Hematopoietic multipotent progenitor cell treated with erythropoietin and hydrocortisone succinate and interleukin-3 and kit ligand, for 15 days (in vitro differentiated cells): ENCODE data around the gene BPGM.

Experiments
- DNase-seq: peaks from one replicate; pipeline ENCODE4 v3.0.0-alpha.2; 2015; ENCODE audit warnings: low spot score

The BPGM gene

DNA sequence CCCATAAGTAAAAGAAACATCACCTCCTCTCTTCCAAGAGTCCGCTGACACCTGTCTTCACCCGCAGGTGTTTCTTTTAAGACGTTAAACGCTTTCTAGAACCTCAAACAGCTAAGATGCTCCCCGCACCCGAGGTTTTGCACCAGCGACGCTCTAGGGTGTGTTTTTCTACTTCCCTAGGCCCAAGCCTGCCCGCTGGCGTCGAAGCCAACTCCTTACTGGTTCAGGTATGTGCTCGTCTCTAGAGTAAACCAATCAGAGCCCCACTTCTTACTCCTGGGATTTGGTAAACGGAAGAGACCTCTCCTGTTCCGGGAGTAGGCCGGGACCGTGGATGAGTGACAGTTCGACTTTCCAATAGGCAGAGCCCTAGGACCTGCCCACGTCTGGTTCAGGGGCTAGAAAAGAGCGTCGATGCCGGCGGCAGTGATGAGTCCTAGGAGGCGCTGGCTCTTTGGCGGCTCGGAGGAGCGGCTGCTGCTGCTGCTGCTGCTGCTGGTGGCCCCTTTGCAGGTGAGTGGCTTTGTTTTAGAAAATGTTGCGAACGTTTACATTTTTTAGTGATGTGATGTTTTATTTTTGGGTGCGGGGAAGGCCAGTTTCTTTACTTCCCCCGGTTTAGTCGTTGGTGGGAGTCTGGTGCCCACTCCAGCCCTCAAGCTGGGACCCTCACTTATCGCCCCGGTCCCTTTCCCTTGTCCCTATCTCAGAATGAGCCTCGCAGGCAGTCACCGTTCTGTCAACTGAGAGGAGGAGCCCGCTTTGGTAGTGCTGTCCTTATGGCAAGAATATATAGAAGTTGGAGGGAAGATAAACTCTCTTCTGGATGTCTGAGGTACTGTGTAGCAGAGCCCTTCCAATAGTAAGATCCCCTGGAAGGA lies at the start of gene BPGM:
Gene BPGM (plus strand): TSS at position 429 of the 881 bp plus-strand sequence. CDS start 14,655 bp downstream, outside the sequence.
- DNase-seq: peak; percentile 100

DNA sequence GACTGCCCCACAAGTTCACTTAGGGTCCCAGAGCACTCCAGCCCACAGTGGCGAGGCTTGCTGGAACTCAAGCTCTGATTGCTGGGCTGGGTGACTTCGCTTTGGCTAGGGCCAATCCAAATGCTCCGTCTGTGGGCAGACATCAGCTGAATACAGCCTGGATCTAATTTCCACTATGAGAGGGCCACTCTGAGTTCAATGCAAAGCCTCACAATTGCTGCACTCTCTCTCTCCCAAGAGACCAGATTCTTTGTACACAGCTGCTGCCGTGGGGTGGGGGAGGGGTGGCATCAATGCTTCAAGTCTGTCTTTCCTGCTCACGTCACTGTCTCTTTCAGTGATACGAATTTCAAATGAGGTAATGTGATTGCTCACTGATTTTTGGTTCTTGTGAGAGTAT lies 47.3 kb upstream of the BPGM start:
- no peak for DNase-seq

DNA sequence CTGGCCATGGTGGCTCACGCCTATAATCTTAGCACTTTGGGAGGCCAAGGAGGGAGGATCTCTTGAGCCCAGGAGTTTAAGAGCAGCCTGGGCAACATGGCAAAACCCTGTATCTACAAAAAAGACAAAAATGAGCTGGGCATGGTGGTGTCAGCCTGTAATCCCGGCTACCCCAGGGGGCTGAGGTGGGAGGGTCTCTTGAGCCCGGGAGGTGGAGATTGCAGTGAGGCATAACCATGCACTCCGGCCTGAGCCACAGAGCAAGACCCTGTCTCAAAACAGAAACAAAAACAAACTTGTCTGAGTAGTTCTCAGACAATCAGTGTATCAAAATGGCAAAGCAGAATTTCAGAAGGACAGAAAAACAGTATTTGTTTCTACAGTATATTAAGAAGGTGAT lies 45.2 kb upstream of the BPGM start:
- no peak for DNase-seq

DNA sequence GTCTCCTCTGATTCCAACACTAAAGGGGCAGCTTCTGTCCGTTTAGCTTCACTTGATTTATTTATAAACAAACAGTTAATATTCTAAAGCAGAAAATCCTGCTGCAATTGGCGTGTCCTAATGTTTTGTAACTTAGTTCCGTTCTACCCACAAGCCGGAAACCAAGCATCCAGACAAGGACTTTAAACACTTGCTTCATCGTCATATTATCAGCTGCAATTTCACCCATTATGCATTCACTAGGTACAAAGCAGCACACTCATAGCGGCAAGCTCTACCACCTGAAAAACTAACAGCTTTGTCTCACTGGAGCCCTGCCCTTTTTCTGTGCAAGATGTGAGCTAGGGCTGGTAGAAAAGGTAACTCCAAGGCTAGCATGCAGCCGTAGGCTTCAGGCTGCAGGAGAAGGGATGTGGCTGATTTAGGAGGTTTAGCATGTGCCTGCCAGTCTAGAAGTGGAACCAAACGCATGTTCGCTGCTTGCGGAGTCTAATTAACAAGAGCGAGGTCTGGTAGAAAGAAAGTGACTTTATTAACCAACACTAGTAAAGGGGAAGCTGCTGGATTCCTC lies 43.7 kb upstream of the BPGM start:
- no peak for DNase-seq

DNA sequence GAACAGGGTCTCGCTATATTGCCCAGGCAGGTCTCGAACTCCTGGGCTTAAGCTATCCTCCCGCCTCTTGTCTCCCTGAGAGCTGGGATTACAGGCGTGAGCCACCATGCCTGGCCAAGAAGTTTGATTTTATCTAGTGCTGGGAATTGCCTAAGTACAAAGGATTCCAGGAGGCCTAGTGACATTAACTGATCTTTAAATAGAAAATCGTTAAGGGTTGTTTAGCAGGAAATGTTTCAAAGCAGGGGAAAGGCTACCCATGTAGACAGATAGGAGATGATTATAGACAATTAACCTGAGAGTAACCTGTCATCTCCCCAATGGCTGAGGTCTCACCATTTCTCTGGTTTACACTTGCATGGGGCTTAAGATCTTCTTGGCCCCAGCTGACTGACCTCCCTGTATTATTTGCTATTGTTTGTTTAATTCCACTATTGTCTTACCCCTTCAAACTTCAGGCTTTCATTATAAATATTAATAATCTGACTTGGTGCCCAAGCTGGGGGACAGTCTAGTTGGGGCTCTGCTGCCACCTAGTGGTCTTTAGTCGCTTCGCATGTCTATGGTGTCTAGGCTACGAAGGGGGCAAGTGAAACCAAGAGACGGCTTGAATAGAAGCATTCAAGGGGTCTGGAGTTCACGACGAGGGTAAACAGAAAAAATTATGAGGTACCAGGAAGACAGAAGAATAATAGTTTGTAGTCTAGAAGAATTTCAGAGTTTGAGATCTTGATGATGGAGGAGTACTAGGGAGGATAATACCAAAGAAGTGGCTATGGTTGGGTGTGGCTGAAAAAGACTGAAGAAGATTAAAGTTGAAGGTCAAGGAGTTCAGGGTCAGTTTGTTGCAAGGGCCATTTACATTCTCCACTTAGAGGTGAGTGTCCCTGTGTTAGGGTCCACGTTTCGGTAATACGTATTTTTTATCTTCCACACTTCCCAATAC lies 40.4 kb upstream of the BPGM start:
- peak; percentile 78 for DNase-seq

DNA sequence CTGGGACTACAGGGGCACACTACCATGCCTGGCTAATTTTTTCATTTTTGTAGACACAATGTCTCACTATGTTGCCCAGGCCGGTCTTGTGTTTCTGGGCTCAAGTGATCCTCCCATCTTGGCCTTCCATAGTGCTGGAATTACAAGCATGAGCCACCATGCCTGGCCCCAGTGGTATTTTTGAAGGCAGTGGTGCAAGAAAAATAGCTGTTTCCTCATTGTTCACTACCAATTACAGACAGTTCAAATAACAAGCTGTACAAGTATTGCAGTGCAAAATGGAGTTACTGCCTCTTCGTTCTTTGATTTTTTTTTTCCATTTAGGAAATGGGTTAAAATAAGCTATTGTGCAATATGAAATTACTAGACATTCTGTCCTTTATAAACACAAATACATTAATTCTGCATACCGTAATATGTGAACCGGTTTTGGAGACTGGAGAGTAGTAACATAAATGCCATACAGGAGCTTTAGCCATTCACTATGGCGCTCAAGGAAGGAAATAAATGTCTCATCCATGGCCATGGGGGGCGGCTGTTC lies 35.0 kb upstream of the BPGM start:
- DNase-seq: no peak

DNA sequence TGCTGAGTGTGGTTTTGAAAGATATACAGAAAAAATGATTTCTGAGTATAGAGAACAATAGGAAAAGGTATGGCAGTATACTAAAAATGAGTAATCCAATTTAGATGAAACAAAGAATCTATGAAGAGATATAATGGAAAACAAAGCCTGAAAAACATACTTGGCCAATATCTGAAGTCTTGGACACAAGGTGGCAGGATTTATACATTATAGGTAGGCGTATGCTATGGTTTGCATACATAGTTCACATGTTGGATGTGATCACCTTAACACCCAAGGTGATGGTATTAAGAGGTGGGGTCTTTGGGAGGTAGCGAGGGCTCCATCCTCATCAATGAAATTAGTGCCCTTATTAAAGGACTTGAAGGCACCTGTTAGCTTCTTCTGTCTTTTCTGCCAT lies 34.5 kb upstream of the BPGM start:
- DNase-seq: no peak

DNA sequence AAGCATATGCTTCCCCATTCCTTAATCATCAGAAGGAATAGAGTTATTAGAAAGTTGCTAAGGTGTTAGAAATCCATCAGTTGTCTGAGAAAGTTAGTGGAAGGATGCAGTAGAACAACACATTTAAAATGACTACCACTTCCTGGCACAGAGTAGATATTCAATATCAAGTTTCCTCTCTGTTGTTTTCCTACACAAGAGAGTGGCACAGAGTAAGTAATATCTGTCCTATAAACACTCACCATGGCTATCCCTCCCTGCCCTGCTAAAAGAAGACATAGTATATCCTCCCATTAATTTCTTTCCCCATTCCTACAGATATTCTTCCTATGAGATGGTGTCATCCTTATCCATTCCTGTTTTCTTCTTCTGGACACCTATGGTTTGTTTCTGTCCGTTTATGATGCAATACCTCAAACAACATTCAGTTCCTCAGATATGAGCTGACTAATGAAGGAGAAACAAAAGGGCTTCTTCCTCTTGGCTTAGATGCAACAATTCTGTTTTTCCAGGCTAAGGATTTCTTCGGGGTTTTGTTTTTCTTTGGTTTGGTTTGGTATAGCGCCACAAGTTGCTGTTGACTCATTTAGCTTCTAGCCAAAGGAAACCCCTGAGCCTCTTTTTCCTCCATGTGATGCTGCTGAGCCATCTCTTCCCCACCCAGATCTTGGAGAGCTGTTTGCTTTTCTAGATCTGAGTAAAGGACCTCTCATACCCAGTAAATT lies 32.9 kb upstream of the BPGM start:
- no peak for DNase-seq

DNA sequence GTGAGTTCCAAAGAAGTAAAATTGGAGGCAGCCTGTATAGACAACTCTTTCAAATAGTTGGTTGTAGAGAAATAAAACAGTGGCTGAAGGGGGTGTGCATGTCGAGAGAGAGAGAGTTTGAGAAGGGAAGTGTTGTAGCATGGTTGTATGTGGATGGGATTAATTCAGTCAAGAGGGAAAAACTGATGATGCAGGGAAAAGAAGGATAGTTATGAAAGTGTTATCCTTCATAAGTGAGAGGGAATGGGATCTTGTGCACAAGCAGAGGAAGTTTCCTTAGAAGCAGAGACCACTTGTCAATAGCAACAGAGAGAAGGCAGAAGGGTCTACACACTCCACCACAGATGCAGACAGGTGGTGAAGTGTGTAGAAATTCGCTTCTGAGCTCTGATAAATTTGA lies 30.0 kb upstream of the BPGM start:
- no peak for DNase-seq

DNA sequence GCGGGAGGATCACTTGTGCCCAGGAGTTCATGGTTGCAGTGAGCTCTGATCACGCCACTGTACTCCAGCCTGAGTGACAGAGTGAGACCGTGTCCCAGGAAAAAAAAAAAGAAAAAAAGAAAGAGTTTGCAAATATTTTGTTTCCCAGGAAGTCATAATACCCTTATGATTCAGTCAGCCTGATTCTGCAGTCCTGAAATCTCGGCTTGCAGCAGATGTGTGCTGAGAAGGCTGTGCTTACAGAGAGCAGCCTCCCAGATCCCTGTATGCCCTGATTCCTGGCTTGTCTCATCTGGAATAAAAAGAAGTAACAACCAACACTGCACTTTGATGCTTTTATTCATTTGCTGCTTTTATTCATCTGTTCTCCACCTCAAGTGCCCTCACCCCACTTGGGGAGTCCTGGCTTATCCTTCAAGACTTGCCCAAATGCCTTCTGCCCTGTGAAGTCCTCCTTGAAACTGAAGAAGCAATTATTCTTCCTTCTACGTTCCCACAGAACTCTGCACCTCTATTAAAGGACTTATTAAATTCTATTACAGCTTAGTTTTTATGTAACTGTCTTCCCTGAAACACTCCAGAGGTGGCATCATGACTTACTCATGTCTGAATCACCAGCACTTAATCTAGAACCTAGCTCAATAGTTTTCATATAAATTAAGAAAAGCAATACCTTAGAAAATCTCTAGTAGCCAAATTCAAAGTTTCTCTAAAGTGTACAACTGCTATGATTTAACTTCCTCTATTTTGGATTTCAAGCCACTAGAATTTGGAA lies 27.7 kb upstream of the BPGM start:
- DNase-seq: no peak

DNA sequence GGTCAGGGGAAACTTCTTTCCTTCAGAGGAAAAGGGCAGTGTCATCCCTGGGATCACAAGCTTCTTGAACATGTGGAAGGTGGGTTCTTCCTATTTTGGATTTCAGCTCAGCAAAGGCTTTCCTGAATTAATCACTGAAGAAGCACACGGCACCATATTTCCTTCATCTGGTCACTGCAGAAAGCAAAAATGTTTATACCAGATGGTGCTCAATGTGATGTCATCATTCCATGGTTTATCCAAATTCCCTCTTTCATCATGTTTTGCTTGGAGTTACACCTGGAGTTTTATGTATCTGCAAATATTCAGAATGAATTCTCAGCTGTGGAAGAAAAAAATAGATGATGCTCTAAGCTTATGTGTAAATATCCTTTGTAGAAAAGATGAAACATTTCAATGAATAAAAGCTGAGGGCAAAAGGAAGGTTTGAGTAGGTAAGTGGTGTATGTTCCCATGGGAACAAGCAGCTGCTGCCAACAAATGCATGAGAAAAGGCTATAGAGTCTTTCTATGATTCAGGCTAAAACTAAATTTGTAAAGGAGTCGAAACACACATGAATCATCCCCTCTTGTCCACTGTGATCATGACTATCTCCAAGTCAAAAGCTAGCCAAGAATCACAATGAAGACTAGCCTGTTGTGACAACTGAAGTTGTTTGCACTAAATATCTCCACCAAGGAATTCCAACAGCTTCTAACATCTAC lies 26.9 kb upstream of the BPGM start:
- no peak for DNase-seq

DNA sequence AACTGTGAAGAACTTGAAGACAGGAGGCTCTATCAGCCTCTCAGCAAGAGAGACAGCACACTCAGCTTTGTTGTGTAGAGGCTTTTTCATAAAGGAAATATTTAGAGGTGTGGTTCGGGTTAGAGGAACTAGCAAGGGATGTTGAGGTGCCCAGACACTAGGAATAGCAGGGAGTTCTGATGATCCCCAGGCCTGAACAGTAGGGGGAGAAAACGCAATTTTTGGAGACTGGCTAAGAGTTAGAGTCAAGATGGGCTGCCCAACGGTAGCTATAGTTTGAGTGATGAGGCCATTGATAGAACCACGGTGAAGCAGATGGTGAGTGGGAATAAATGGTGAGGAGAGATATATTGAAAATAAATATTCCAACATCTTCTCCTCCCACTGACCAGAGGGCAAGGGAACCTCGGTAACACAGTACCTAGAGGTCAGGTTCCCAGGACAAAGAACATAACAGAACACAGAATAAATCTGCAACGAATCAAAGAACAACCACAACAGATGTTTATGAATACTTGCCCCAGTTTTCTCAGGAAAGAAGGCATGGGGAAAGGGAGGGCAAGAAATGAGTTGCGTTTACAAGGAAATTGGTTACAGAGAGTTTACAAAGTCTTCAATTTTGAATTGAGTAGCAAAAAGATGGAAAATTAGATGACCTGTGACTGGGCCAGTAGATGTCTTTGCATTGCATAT lies 24.2 kb upstream of the BPGM start:
- DNase-seq: no peak

DNA sequence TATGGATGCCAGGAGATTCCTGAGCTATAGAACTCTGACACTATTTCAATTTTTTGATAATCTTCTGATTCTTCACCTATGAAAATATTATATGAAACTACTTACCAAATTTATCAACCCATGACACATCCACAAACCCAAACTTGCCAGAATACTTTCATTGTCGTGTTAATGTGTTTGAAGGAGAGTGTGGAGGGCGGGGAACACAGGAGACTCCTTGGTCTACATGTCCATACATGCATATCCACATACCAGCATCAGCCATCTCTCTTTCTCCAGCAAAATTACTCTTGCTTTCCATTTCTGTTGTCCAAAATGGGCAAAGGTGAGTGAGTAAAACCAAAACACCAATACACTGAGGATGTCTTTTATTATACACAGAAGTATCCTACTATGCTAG lies 23.5 kb upstream of the BPGM start:
- DNase-seq: no peak

DNA sequence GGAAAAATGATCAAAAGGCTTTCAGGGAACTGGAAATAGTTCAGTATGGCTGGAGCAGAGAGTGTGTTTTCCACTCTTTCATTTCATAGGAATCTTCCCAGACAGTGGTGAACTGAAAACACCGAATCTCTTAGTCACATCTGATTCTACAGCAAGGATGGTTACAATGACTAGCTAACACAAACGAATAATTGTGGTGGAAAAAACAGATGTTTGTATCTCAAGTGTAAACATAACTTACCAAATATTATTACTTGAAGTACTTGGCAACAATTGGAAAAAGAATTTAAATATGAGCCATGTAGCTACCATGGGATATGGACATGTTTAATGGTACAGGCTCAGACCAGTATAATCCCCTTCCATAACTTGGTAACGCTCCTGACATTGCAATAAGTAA lies 21.1 kb upstream of the BPGM start:
- no peak for DNase-seq

DNA sequence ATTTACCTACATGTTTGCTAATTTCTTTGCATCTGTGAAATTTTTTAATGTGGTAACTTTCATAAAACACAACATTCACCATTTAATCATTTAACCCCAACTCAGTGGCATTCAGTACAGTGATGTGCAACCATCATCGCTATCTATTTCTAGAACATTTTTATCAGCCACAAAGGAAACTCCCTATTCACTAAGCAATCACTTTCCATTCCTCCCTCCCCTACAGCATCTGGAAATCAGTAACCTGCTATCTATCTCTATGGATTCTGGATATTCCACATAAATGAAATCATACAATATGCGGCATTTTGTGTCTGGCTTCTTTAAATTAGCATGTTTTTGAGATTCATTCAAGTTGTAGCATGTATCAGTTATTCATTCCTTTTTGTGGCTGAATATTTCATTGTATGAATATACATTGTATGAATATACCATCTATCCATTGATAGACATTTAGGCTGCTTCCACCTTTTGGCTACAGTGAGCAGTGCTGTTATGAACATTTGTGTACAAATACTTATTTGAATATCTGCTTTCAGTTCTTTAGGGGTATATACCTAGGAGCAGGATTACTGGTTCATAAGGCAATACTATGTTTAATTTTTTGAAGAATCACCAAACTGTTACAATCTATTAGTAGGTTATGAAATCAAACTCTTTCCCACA lies 19.4 kb upstream of the BPGM start:
- DNase-seq: no peak

DNA sequence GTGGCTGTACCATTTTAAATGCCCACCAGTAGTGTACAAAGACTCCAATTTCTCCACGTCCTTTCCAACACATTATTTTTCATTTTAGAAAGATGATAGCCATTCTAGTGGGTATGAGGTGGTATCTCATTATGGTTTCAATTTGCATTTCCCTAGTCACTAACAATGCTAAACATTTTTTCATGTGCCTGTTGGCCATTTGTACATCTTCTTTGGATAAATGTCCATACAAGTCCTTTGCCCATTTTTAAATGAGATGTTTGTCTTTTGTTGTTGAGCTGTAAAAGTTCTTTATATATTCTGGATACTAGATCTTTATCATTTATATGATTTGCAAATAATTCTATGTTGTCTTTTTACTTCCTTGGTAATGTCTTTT lies 18.9 kb upstream of the BPGM start:
- DNase-seq: no peak

DNA sequence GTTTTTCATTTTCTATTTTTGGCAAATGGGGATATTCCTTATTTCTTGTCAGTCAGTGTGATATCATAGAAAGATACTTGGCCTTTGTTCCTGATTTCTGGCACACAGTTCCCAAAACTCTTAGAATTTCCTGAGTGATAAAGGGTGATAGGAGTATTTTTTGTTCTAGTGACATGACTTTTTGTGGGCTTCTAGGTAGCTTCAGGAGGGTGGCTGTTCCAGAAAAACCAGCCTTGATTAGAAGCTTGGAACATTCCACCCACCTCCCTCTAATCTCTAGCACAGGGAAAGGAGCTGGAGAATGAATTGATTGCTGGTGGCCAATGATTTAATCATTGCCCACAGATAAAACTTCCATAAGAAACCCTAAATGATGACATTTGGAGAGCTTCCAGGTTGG lies 17.2 kb upstream of the BPGM start:
- DNase-seq: no peak

DNA sequence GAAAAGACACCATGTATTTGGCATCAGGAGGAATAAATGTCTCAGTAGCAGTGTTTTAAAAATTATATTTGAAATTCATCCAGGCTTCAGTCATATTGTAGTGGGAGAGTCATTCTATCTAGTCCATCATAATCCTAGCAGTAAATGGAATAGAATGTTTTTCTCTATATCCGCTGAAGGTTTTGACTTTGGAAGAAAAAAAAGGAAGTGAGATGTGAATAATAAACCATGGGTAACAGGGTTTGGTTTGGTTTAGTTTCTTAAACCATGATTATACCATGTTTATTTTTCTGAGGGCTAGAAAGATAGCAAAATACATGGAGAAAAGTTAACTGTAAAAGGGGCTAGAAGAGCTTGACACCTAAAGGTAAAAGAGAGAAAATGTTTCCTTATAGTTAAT lies 16.4 kb upstream of the BPGM start:
- DNase-seq: no peak

DNA sequence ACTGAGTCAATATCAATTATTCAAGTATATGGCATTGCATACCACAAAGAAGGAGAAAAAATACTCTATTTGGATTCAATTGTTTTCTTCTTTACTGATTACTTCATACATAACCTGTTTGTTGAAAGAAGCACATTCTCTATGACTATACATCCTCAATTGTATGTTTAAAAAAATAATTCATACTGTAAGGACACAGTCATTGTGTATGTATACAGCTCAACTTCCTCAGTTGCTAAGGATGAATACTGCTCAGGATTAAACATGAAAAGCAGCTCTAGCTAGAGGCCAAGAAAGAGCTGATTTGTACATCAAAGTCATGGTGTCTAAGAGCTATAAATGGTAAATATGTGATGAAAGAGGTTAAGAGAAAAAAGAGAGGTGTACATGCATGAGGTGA lies 15.8 kb upstream of the BPGM start:
- no peak for DNase-seq
